ENCODE data around the gene SPATA31D1.

The SPATA31D1 gene

DNA sequence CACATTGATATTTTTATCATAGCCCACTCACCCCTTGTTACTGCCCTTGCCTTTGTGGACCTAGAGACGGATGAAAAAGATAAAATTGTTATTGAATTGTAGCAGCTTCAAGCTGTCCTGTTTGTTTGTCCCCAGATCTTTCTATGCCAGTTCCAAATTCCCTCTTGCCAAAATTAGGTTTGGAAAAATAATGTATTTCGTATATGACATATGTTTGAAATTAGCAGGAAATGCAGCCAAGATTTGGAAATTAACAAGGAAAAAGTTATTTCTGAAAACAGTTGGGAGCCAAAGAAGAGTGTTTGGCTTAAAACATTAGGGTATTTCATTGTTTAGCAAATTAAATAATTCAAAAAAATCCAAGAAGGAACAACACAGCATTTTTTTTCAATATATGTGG lies 33.5 kb downstream of the SPATA31D1 start:
- DNase-seq (ENCODE audit: low read depth in 2 of 2): no peak

DNA sequence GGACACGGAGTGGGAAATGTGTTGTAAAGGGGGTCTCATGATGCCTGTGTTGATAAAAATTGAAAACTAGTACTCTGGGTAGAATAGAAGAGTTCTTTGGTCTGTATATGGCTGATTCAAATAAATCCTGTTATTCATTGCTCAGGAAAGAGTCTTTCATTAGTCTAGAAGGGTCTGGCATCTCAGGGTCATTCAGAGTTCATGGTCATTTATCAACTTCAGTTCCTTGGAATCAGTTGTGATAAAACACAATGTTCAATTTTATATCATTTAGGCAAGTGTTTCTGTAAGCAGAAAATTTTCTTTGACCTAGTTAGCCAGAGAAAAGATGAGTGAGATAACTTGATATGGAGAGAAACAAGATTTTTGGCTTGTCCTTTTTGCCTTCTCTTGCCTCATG lies 36.3 kb downstream of the SPATA31D1 start:
- DNase-seq (ENCODE audit: low read depth in 2 of 2): no peak

- no peak for DNase-seq (ENCODE audit: low read depth in 2 of 2)
These were observed 43.1 kb downstream of the SPATA31D1 start for GRCh38 chr9:82031538-82032280.

DNA sequence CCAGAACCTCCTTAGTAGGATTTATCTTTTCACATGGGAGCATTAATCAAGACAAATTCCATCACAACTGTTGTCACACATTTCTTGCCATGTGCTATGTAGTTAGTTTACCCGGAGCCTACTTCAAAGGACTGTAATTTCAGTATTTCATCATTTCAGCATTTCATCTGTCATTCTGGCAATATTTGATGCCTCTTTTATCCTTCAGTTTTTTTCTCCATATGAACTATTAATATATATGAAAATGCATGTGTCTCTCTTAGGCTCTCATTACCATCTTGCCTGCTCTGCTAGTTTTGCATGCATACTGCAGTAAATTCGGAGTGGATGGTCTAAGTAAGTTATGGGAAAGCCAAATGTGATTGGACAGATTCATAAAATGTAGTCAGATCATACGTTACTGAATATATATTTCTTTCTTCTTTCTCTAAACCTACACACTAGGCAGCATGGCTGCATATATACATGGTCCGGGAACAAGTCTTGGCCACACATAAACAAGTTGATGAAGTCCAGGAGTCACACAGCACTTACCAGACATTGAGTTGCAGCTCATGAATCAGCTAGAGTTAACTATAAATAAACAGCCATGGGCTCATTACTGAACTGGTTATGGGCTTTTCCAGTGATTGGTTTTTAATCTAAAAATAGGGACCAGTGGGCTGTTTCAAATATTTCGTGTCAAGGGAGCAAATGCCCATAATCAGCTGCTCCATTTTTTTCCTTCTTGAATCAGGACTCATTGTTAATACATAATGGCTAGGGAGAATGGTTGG lies 46.6 kb downstream of the SPATA31D1 start:
- DNase-seq (ENCODE audit: low read depth in 2 of 2): no peak

- DNase-seq (ENCODE audit: low read depth in 2 of 2): no peak
These were observed 47.5 kb downstream of the SPATA31D1 start for GRCh38 chr9:82036086-82036485.

DNA sequence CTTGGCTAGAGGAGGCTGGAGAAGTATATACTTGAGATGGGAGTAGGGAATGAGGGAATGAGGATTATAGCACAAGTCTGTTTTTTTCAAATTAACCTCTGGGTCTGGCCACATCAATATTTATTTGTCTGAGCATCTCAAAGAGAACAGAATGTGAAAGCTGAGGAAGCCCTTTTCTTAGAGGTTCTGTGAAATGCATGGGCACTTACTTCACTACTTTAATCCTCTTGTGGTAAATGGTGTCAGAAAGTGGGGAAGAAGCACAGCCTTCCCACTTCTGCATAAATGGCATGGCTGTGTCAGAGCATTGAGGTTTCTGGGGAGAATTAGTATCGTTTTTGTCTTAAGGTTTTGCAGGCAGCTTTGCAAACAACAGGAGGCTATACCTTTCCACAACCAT lies 48.6 kb downstream of the SPATA31D1 start:
- no peak for DNase-seq (ENCODE audit: low read depth in 2 of 2)

DNA sequence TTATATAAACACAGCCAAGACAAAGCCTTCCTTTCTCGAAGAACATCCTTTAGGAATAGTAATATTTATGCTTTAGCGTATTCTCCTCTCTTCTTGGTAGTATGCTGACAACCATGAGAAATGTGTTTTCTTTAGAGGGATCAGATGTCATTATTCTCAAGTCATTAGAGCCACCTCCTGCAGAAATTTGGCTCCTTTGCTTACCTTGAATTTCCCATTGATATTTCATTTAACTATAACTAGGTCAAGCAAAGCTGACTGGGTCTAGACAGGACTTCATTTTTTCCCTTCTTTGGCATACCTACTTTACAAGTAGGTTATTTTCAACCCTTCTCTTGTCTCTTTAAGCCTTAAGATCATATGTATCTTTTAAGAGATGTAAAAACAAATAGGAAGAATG lies 50.3 kb downstream of the SPATA31D1 start:
- DNase-seq (ENCODE audit: low read depth in 2 of 2): no peak

Data from stimulated activated CD8-positive, alpha-beta memory T cell treated with anti-CD3 and anti-CD28 coated beads, Interleukin-2, amount 100 ng/mL, for 48 hours (primary cell).